PC-9 (cell line): Measurements from ENCODE around the gene ADIG. TPM values are rescaled to one million over a fixed set of nuclear protein-coding genes. Genes with fewer than 3 reads are reported as not detected.
A peak's percentile ranks its signal among the peaks of the same experiment; 100 is the strongest.

Source experiments
- BruUV-seq: library from RNA; stranded (reverse); fragments of 400-500 nt; replicated peaks from 2 replicates; lab custom pipeline; 2021; lab: Mats Ljungman, UMichigan
- CTCF ChIA-PET: fragments of 300-600 bp; sonication (Branson Sonifier 250); formaldehyde crosslinking; loops from one replicate; lab custom pipeline; 2022; ENCODE audit warnings: antibody characterized with exemption; lab: Charles Lee
- POLR2A ChIA-PET: fragments of 300-600 bp; sonication (Branson Sonifier 250); formaldehyde crosslinking; loops from one replicate; lab custom pipeline; 2022; ENCODE audit warnings: antibody characterized with exemption; ENCODE audit not compliant: unreplicated experiment; lab: Charles Lee
- DNase-seq, 2 experiments: peaks; one replicate each; pipeline versions ENCODE4 v3.0.0 to v3.0.0-alpha.2; 2015 to 2022; ENCODE audit warnings: mixed read lengths in 1 of 2
- H2AFZ ChIP-seq: fragments of 200-600 bp; sonication (generic); 2 replicates; pipeline ENCODE4 v1.8.1; 2017; ENCODE audit warnings: antibody characterized with exemption
- H3F3A ChIP-seq: fragments of 200-600 bp; sonication (generic); 2 replicates; pipeline ENCODE4 v1.8.1; 2017; ENCODE audit warnings: antibody characterized with exemption, mild to moderate bottlenecking, low read depth; ENCODE audit not compliant: insufficient read depth
- H3K27ac ChIP-seq: fragments of 200-600 bp; sonication (generic); 2 replicates; pipeline ENCODE4 v1.6.1; 2016; ENCODE audit warnings: mixed run types
- H3K27me3 ChIP-seq: fragments of 200-600 bp; sonication (generic); 2 replicates; pipeline ENCODE4 v1.6.1; 2016; ENCODE audit warnings: low read depth, mixed run types; ENCODE audit not compliant: insufficient read depth
- H3K36me3 ChIP-seq: fragments of 200-600 bp; sonication (generic); 2 replicates; pipeline ENCODE4 v1.6.1; 2016; ENCODE audit warnings: low read depth, mixed run types
- H3K4me1 ChIP-seq: fragments of 200-600 bp; sonication (generic); replicated peaks from 2 replicates; pipeline ENCODE4 v1.6.1; 2016; ENCODE audit warnings: mixed run types; ENCODE audit not compliant: insufficient read depth
- H3K4me2 ChIP-seq: fragments of 200-600 bp; sonication (generic); 2 replicates; pipeline ENCODE4 v1.6.1; 2017; ENCODE audit warnings: mixed run types
- H3K4me3 ChIP-seq: fragments of 200-600 bp; sonication (generic); 2 replicates; pipeline ENCODE4 v1.6.1; 2016; ENCODE audit warnings: mixed run types
- H3K79me2 ChIP-seq: fragments of 200-600 bp; sonication (generic); 2 replicates; pipeline ENCODE4 v1.6.1; 2017; ENCODE audit warnings: low read depth, mixed run types
- H3K9me2 ChIP-seq: fragments of 200-600 bp; sonication (generic); 2 replicates; pipeline ENCODE4 v1.8.1; 2017; ENCODE audit warnings: mild to moderate bottlenecking; ENCODE audit not compliant: insufficient read depth
- H3K9me3 ChIP-seq: fragments of 200-600 bp; sonication (generic); 2 replicates; pipeline ENCODE4 v1.8.1; 2016; ENCODE audit warnings: low read depth; ENCODE audit not compliant: insufficient read depth
- H4K20me1 ChIP-seq: fragments of 200-600 bp; sonication (generic); 2 replicates; pipeline ENCODE4 v1.8.1; 2017; ENCODE audit not compliant: insufficient read depth
- EZH2 ChIP-seq: fragments of 200-600 bp; sonication (generic); IDR thresholded peaks from 2 replicates; pipeline ENCODE4 v1.8.0; 2017; ENCODE audit warnings: antibody characterized with exemption, low read depth
- intact Hi-C: fragments of 100-400 bp; cut with micrococcal nuclease; formaldehyde crosslinking; loops from one replicate; pipeline ENCODE4 v1.10.0; 2022; ENCODE audit not compliant: unreplicated experiment
- total RNA-seq: library from RNA; stranded (reverse); gene quantifications from 2 replicates; pipeline ENCODE4 v1.2.3, GENCODE V29; 2021
- TF ChIP-seq, protein P1 (sequence below): fragments of 200-600 bp; sonication (generic); conservative IDR thresholded peaks from 2 replicates; pipeline ENCODE4 v1.6.1; 2017; ENCODE audit warnings: mixed run types, antibody characterized with exemption, mild to moderate bottlenecking, moderate library complexity

Gene ADIG
- total RNA-seq, 1 experiment from 2014 or later = not detected

DNA sequence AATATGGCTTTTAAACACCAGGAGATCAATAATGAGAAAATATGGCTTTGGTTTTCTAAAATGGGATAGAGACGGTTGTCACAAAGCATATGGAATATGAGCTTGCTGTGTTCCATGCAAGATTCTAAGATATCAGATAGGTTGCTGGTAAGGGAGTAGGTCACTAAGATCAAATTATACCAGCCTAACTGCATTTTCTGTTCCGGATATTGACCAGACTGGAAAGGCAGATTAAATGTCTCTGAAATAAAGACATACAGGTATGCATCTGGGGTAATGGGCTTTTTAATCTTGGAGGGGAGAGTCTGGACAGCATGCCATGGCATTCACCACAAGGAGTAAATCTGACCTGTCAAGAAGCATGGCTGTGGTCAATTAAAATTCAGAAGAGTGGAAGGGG, 35.2 kb upstream of the ADIG start:
- Histone ChIP-seq H3K27me3 (no peaks in the 10 kb centered on the region), H3K9me2 (no peaks in the 10 kb centered on the region), H3K4me3 (no peak overlapping the region), H2AFZ (no peak overlapping the region), H3F3A (no peaks in the 10 kb centered on the region), H3K27ac (no peak overlapping the region), H3K9me3 (no peaks in the 10 kb centered on the region), H3K4me2 (no peak overlapping the region), H3K36me3 (peaks cover 42% of the 10 kb centered on the region), H3K4me1 (no peaks in the 10 kb centered on the region), H4K20me1 (peaks cover 5% of the 10 kb centered on the region; the same call in 1 of the 2 replicates), H3K79me2 (no peaks in the 10 kb centered on the region)
- no peak for TF ChIP-seq EZH2
- TF ChIP-seq, protein P1, sequence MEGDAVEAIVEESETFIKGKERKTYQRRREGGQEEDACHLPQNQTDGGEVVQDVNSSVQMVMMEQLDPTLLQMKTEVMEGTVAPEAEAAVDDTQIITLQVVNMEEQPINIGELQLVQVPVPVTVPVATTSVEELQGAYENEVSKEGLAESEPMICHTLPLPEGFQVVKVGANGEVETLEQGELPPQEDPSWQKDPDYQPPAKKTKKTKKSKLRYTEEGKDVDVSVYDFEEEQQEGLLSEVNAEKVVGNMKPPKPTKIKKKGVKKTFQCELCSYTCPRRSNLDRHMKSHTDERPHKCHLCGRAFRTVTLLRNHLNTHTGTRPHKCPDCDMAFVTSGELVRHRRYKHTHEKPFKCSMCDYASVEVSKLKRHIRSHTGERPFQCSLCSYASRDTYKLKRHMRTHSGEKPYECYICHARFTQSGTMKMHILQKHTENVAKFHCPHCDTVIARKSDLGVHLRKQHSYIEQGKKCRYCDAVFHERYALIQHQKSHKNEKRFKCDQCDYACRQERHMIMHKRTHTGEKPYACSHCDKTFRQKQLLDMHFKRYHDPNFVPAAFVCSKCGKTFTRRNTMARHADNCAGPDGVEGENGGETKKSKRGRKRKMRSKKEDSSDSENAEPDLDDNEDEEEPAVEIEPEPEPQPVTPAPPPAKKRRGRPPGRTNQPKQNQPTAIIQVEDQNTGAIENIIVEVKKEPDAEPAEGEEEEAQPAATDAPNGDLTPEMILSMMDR = no peak
- DNase-seq = no peak
- CTCF ChIA-PET = no interaction called here
- BruUV-seq = no TSS peak
- intact Hi-C loops = no loop called here
- POLR2A ChIA-PET = no interaction called here

DNA sequence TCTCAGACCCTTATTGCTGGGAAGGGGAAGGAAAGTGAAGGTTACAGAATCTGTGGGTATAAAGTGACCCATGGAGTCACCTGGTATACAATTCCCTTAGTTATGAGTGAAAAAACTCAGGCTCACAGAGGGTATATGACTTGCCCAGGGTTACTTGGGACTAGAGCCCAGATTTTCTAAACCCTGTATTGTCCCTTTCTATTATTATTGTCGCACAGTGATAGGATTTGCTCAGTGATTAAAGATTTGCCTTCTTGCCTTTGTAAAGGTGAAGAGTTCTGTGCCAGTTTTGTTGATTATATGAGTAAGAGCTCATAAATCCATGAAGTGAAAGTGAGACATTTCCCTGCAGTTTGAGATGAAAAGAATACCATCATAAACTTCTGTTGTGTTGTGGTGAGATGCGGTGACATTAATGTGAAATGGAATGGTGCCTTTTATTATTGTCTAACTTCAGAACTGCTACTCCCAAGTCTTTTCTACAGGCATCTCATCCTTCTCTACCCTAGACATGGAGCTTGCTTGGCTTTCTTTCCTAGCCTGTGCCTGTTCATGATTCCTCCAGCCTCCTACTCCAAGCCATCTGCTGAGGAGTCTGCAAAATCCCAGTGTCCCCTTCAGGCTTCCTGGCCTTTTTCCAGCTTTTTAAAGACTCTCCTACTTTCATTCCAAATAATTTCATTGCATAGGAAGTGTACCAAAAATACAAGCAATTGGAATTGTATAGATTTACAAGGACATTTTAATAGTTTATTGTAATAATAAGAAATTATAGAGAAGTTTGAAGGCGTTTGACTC, 33.5 kb upstream of the ADIG start:
- no TSS peak for BruUV-seq
- no peaks in the 10 kb centered on the region for H3F3A ChIP-seq
- no peaks in the 10 kb centered on the region for H3K9me2 ChIP-seq
- intact Hi-C loops = no loop called here
- H3K4me1 ChIP-seq = no peaks in the 10 kb centered on the region
- peaks cover 47% of the 10 kb centered on the region for H3K36me3 ChIP-seq
- peaks cover 5% of the 10 kb centered on the region; the same call in 1 of the 2 replicates for H4K20me1 ChIP-seq
- TF ChIP-seq, protein P1 = no peak
- TF ChIP-seq EZH2 = no peak
- H3K27ac ChIP-seq = no peak overlapping the region
- POLR2A ChIA-PET = no interaction called here
- no peaks in the 10 kb centered on the region for H3K9me3 ChIP-seq
- H3K79me2 ChIP-seq = no peaks in the 10 kb centered on the region
- H3K27me3 ChIP-seq = no peaks in the 10 kb centered on the region
- no peak overlapping the region for H2AFZ ChIP-seq
- no peak overlapping the region for H3K4me3 ChIP-seq
- DNase-seq = no peak
- CTCF ChIA-PET = no interaction called here
- H3K4me2 ChIP-seq = no peak overlapping the region

DNA sequence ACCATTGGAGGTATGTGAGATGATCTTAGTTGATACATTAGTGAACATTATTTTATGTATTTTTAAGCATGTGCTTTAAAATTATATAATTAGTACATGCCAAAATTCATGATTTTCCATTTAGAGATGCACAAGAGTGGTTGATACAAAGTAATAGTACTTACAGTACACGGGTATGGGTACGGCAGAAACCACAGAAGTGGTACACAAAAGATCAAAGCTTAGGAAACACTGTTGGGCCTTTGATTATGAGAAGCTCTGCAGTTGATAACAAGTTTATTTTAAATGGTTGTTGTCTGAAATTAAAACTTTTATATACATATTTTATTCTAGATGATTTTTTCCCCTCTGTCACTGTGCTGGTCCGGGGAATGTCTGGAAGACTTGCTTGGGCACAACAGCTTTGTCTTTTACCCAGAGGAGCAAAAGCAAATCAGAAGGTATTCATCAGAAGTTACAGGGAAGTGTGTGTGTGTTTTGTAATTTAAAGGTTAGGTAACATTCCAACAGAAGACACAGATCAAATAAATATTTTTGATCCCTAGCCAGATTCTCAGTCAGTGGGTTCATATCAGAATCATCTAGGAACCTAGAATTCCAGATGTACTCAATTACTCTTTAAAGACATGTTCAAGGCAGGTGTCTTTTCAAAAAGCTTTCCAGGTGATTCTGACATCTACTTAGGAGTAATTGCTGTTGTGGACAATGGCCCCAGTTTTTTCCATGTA, 32.5 kb upstream of the ADIG start:
- H3K4me1 ChIP-seq = no peaks in the 10 kb centered on the region
- H2AFZ ChIP-seq = no peak overlapping the region
- H3K9me3 ChIP-seq = no peaks in the 10 kb centered on the region
- no peak overlapping the region for H3K4me2 ChIP-seq
- no peaks in the 10 kb centered on the region for H3F3A ChIP-seq
- H3K79me2 ChIP-seq = no peaks in the 10 kb centered on the region
- H3K36me3 ChIP-seq = peaks cover 46% of the 10 kb centered on the region
- intact Hi-C loops = no loop called here
- TF ChIP-seq EZH2 = no peak
- TF ChIP-seq, protein P1 = no peak
- no peak overlapping the region for H3K27ac ChIP-seq
- CTCF ChIA-PET = interaction anchor here (0.6 kb wide), 1 partner anchor 77 kb away, joined by 3 read pairs; no protein-coding TSS in a partner anchor
- no peaks in the 10 kb centered on the region for H3K9me2 ChIP-seq
- DNase-seq = peak in 1 of 2 experiments; percentile 50
- POLR2A ChIA-PET = interaction anchor here (0.7 kb wide), 1 partner anchor 413 kb away, joined by 6 read pairs; no protein-coding TSS in a partner anchor
- H3K4me3 ChIP-seq = no peak overlapping the region
- no TSS peak for BruUV-seq
- H3K27me3 ChIP-seq = no peaks in the 10 kb centered on the region
- peaks cover 5% of the 10 kb centered on the region; the same call in 1 of the 2 replicates for H4K20me1 ChIP-seq
